ENCODE results near the gene GRID1. TPM values are rescaled to one million over a fixed set of nuclear protein-coding genes. Genes with fewer than 3 reads are reported as not detected.

GRID1 gene
- total RNA-seq, 1 donor from 2014 or later = 1.4 TPM

DNA sequence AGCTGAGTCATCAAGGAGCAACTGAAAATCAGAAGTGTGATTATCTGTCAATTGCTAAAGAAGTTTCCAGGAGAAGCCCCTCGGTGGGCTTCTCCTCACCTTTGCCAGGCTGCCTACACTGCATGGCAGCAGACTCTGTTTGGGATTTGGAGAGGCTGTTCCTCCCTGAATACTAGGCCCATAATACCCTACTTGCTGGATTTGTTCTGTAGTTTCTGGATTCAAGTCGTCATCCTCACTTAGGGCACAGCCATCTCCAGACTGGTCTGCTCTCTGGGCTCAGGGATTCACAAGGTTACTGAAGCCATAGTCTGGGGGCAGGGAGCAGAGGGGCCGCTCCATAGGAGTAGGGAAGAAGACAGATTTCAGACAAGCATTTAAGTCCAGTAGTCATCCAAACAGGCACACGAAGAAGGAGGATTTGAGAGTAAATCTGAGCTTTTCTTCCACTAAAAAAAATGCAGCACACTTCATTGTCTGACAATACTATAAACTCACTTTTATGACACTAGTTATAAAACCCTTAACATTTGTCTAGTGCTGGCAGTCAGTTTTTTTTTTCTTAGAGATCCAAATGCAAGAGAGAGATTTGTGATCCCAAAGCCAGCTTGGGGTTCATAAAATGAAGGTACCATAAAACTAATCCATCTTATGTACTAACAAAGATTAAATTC lies 723.3 kb downstream of the GRID1 start:
- Histone ChIP-seq H3K36me3 (no peaks in the 10 kb centered on the region), H3K9me3 (no peaks in the 10 kb centered on the region), H3K4me3 (no peak overlapping the region), H3K27me3 (no peaks in the 10 kb centered on the region), H3K27ac (no peak overlapping the region), H3K4me1 (no peaks in the 10 kb centered on the region)
- intact Hi-C loops (cut with DNase I) = no loop called here
- TF ChIP-seq, protein P1, sequence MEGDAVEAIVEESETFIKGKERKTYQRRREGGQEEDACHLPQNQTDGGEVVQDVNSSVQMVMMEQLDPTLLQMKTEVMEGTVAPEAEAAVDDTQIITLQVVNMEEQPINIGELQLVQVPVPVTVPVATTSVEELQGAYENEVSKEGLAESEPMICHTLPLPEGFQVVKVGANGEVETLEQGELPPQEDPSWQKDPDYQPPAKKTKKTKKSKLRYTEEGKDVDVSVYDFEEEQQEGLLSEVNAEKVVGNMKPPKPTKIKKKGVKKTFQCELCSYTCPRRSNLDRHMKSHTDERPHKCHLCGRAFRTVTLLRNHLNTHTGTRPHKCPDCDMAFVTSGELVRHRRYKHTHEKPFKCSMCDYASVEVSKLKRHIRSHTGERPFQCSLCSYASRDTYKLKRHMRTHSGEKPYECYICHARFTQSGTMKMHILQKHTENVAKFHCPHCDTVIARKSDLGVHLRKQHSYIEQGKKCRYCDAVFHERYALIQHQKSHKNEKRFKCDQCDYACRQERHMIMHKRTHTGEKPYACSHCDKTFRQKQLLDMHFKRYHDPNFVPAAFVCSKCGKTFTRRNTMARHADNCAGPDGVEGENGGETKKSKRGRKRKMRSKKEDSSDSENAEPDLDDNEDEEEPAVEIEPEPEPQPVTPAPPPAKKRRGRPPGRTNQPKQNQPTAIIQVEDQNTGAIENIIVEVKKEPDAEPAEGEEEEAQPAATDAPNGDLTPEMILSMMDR (IDR thresholded peaks at IDR 0.05) = no peak
- no peak for DNase-seq (ENCODE audit: low spot score in 2 of 2)

DNA sequence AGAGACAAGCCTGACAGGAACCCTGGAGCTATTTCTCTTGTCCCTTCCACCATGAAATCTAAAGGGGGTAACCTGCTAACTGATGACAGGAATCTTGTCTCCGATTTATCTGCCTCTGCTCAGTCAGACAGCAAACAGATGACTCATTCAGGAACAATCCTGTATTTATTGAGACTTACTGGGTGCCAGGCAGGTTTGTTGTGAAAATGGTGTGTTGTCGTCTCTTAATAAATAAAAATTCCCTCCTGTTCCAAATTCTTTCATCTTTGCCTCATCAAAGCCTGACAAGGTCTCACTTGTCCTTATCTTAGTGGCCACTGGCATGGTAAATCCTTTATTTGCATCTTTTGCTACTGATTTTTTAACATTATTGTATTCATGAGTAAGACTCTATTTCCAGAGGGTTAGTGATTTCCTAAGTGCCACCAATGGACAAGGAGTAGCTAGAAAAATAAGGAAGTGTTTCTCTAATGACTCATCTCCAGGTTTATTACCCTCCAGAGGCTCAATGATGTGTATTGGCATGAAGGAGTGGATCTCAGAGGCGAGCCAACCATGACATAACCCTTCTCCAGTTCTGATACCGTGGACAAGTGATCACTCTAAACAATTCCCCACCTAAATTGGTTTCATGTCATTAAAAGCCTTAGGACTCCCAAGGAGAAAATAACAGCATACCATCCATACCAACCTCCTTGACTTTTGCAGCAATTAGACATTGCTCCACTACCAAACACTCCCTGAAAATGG lies 724.0 kb downstream of the GRID1 start:
- H3K27ac ChIP-seq = no peak overlapping the region
- H3K36me3 ChIP-seq = no peaks in the 10 kb centered on the region
- H3K4me1 ChIP-seq = no peaks in the 10 kb centered on the region
- DNase-seq (ENCODE audit: low spot score in 2 of 2) = no peak
- H3K4me3 ChIP-seq = no peak overlapping the region
- intact Hi-C loops (cut with DNase I) = no loop called here
- H3K9me3 ChIP-seq = no peaks in the 10 kb centered on the region
- no peaks in the 10 kb centered on the region for H3K27me3 ChIP-seq
- TF ChIP-seq, protein P1 (IDR thresholded peaks at IDR 0.05) = no peak

GRCh38 chr10:85642082-85642420 lies 724.5 kb downstream of the GRID1 start:
- DNase-seq (ENCODE audit: low spot score in 2 of 2) = no peak
- no peak overlapping the region for H3K27ac ChIP-seq
- no peaks in the 10 kb centered on the region for H3K9me3 ChIP-seq
- H3K27me3 ChIP-seq = no peaks in the 10 kb centered on the region
- H3K4me3 ChIP-seq = no peak overlapping the region
- H3K4me1 ChIP-seq = no peaks in the 10 kb centered on the region
- no peaks in the 10 kb centered on the region for H3K36me3 ChIP-seq
- intact Hi-C loops (cut with DNase I) = no loop called here
- TF ChIP-seq, protein P1 (IDR thresholded peaks at IDR 0.05) = no peak

GRCh38 chr10:85641479-85642009 lies 725.1 kb downstream of the GRID1 start:
- H3K36me3 ChIP-seq = no peaks in the 10 kb centered on the region
- H3K9me3 ChIP-seq = no peaks in the 10 kb centered on the region
- no peaks in the 10 kb centered on the region for H3K4me1 ChIP-seq
- intact Hi-C loops (cut with DNase I) = no loop called here
- TF ChIP-seq, protein P1 (IDR thresholded peaks at IDR 0.05) = no peak
- no peaks in the 10 kb centered on the region for H3K27me3 ChIP-seq
- DNase-seq (ENCODE audit: low spot score in 2 of 2) = no peak
- H3K4me3 ChIP-seq = no peak overlapping the region
- no peak overlapping the region for H3K27ac ChIP-seq

GRCh38 chr10:85638797-85639196 lies 727.8 kb downstream of the GRID1 start:
- no peaks in the 10 kb centered on the region for H3K4me1 ChIP-seq
- H3K9me3 ChIP-seq = no peaks in the 10 kb centered on the region
- no peaks in the 10 kb centered on the region for H3K27me3 ChIP-seq
- TF ChIP-seq, protein P1 (IDR thresholded peaks at IDR 0.05) = no peak
- no peak for DNase-seq (ENCODE audit: low spot score in 2 of 2)
- intact Hi-C loops (cut with DNase I) = no loop called here
- no peaks in the 10 kb centered on the region for H3K36me3 ChIP-seq
- H3K4me3 ChIP-seq = no peak overlapping the region
- H3K27ac ChIP-seq = no peak overlapping the region
